ENCODE results near the gene H6PD. TPM values are rescaled to one million over a fixed set of nuclear protein-coding genes. Genes with fewer than 3 reads are reported as not detected.

Gene H6PD
- polyA plus RNA-seq, 4 donors = 2.7 to 50.1 (median 14.3) TPM

- FAIRE-seq = no peak
- Histone ChIP-seq H3K4me3 (ENCODE audit: low read depth in 1 of 3, low read length in 3 of 3) (no peak overlapping the region), H3K4me1 (ENCODE audit: control insufficient read depth in 3 of 3, insufficient read depth in 2 of 3, low read depth in 1 of 3, low read length in 2 of 3) (peaks cover 0 to 17% (median 3%) of the 10 kb centered on the region in 3 donors), H3K9me3 (ENCODE audit: control insufficient read depth in 2 of 2, insufficient read depth in 1 of 2, low read depth in 1 of 2, low read length in 1 of 2) (no peaks in the 10 kb centered on the region), H3K36me3 (ENCODE audit: control insufficient read depth in 3 of 3, insufficient read depth in 2 of 3, low read depth in 1 of 3, low read length in 3 of 3) (peaks cover 0 to 6% (median 0%) of the 10 kb centered on the region in 3 donors), H3K27me3 (ENCODE audit: control insufficient read depth in 3 of 3, insufficient read depth in 3 of 3, low read length in 3 of 3) (no peaks in the 10 kb centered on the region), H3K27ac (ENCODE audit: low read depth in 1 of 3, low read length in 2 of 3) (no peak overlapping the region)
- WGBS, 3 donors = 48 to 66% (median 56%) methylated on average over 13 of the region's 13 CpGs
- DNase-seq = no peak
Measured at GRCh38 chr1:9231648-9232332, 2.8 kb upstream of the H6PD start.

- H3K27ac ChIP-seq (ENCODE audit: low read depth in 1 of 3, low read length in 2 of 3) = peak overlapping the region in 1 of 3 donors; percentile 98
Measured at GRCh38 chr1:9233241-9233941, 1.2 kb upstream of the H6PD start.

GRCh38 chr1:9233942-9234222 is 692 bp upstream of the H6PD start:
- Histone ChIP-seq H3K4me1 (ENCODE audit: control insufficient read depth in 3 of 3, insufficient read depth in 2 of 3, low read depth in 1 of 3, low read length in 2 of 3) (peaks cover 3 to 25% (median 11%) of the 10 kb centered on the region in 3 donors), H3K36me3 (ENCODE audit: control insufficient read depth in 3 of 3, insufficient read depth in 2 of 3, low read depth in 1 of 3, low read length in 3 of 3) (peaks cover 0 to 11% (median 0%) of the 10 kb centered on the region in 3 donors), H3K27me3 (ENCODE audit: control insufficient read depth in 3 of 3, insufficient read depth in 3 of 3, low read length in 3 of 3) (no peaks in the 10 kb centered on the region), H3K9me3 (ENCODE audit: control insufficient read depth in 2 of 2, insufficient read depth in 1 of 2, low read depth in 1 of 2, low read length in 1 of 2) (no peaks in the 10 kb centered on the region), H3K27ac (ENCODE audit: low read depth in 1 of 3, low read length in 2 of 3) (peak overlapping the region; percentile 83 to 98 (median 94)), H3K4me3 (ENCODE audit: low read depth in 1 of 3, low read length in 3 of 3) (peak overlapping the region; percentile 10 to 77 (median 73))
- no peak for DNase-seq
- no peak for FAIRE-seq
- WGBS, 3 donors = 36 to 44% (median 37%) methylated on average over 3 of the region's 3 CpGs

More at GRCh38 chr1:9233241-9233941, 1.2 kb upstream of the H6PD start:
- FAIRE-seq (no peak), DNase-seq (peak in 1 of 2 donors; percentile 39)
- peaks cover 0 to 11% (median 0%) of the 10 kb centered on the region in 3 donors for H3K36me3 ChIP-seq (ENCODE audit: control insufficient read depth in 3 of 3, insufficient read depth in 2 of 3, low read depth in 1 of 3, low read length in 3 of 3)
- H3K4me1 ChIP-seq (ENCODE audit: control insufficient read depth in 3 of 3, insufficient read depth in 2 of 3, low read depth in 1 of 3, low read length in 2 of 3) = peaks cover 3 to 21% (median 11%) of the 10 kb centered on the region in 3 donors
- 71 to 74% (median 71%) methylated on average over 19 to 20 of the region's 20 CpGs for WGBS, 3 donors
- no peaks in the 10 kb centered on the region for H3K9me3 ChIP-seq (ENCODE audit: control insufficient read depth in 2 of 2, insufficient read depth in 1 of 2, low read depth in 1 of 2, low read length in 1 of 2)
- H3K4me3 ChIP-seq (ENCODE audit: low read depth in 1 of 3, low read length in 3 of 3) = no peak overlapping the region
- no peaks in the 10 kb centered on the region for H3K27me3 ChIP-seq (ENCODE audit: control insufficient read depth in 3 of 3, insufficient read depth in 3 of 3, low read length in 3 of 3)

GRCh38 chr1:9235096-9235459 is 504 bp downstream of the H6PD start:
- FAIRE-seq (no peak), DNase-seq (peak in 1 of 2 donors; percentile 28)
- Histone ChIP-seq H3K4me3 (ENCODE audit: low read depth in 1 of 3, low read length in 3 of 3) (peak overlapping the region; percentile 59 to 87 (median 77)), H3K27me3 (ENCODE audit: control insufficient read depth in 3 of 3, insufficient read depth in 3 of 3, low read length in 3 of 3) (no peaks in the 10 kb centered on the region), H3K36me3 (ENCODE audit: control insufficient read depth in 3 of 3, insufficient read depth in 2 of 3, low read depth in 1 of 3, low read length in 3 of 3) (peaks cover 0 to 16% (median 0%) of the 10 kb centered on the region in 3 donors), H3K9me3 (ENCODE audit: control insufficient read depth in 2 of 2, insufficient read depth in 1 of 2, low read depth in 1 of 2, low read length in 1 of 2) (no peaks in the 10 kb centered on the region), H3K4me1 (ENCODE audit: control insufficient read depth in 3 of 3, insufficient read depth in 2 of 3, low read depth in 1 of 3, low read length in 2 of 3) (peaks cover 5 to 35% (median 18%) of the 10 kb centered on the region in 3 donors), H3K27ac (ENCODE audit: low read depth in 1 of 3, low read length in 2 of 3) (peak overlapping the region; percentile 83 to 98 (median 93))
- WGBS, 3 donors = 0 to 1% (median 0%) methylated on average over 19 to 28 of the region's 28 CpGs

- Histone ChIP-seq H3K36me3 (ENCODE audit: control insufficient read depth in 3 of 3, insufficient read depth in 2 of 3, low read depth in 1 of 3, low read length in 3 of 3) (peaks cover 0 to 21% (median 0%) of the 10 kb centered on the region in 3 donors), H3K4me1 (ENCODE audit: control insufficient read depth in 3 of 3, insufficient read depth in 2 of 3, low read depth in 1 of 3, low read length in 2 of 3) (peaks cover 5 to 35% (median 21%) of the 10 kb centered on the region in 3 donors), H3K9me3 (ENCODE audit: control insufficient read depth in 2 of 2, insufficient read depth in 1 of 2, low read depth in 1 of 2, low read length in 1 of 2) (no peaks in the 10 kb centered on the region), H3K4me3 (ENCODE audit: low read depth in 1 of 3, low read length in 3 of 3) (peak overlapping the region in 2 of 3 donors; percentile 59 to 77), H3K27ac (ENCODE audit: low read depth in 1 of 3, low read length in 2 of 3) (peak overlapping the region in 2 of 3 donors; percentile 83 to 98), H3K27me3 (ENCODE audit: control insufficient read depth in 3 of 3, insufficient read depth in 3 of 3, low read length in 3 of 3) (no peaks in the 10 kb centered on the region)
- DNase-seq (no peak), FAIRE-seq (no peak)
- WGBS, 3 donors = 66 to 81% (median 74%) methylated on average over 10 of the region's 10 CpGs
Measured at GRCh38 chr1:9235560-9235959, 986 bp downstream of the H6PD start.

- no peak for FAIRE-seq
- peaks cover 0 to 38% (median 0%) of the 10 kb centered on the region in 3 donors for H3K36me3 ChIP-seq (ENCODE audit: control insufficient read depth in 3 of 3, insufficient read depth in 2 of 3, low read depth in 1 of 3, low read length in 3 of 3)
- H3K4me3 ChIP-seq (ENCODE audit: low read depth in 1 of 3, low read length in 3 of 3) = no peak overlapping the region
- DNase-seq = no peak
- no peaks in the 10 kb centered on the region for H3K9me3 ChIP-seq (ENCODE audit: control insufficient read depth in 2 of 2, insufficient read depth in 1 of 2, low read depth in 1 of 2, low read length in 1 of 2)
- peaks cover 5 to 47% (median 25%) of the 10 kb centered on the region in 3 donors for H3K4me1 ChIP-seq (ENCODE audit: control insufficient read depth in 3 of 3, insufficient read depth in 2 of 3, low read depth in 1 of 3, low read length in 2 of 3)
- peak overlapping the region in 2 of 3 donors; percentile 19 to 75 for H3K27ac ChIP-seq (ENCODE audit: low read depth in 1 of 3, low read length in 2 of 3)
- H3K27me3 ChIP-seq (ENCODE audit: control insufficient read depth in 3 of 3, insufficient read depth in 3 of 3, low read length in 3 of 3) = no peaks in the 10 kb centered on the region
- WGBS, 3 donors = 63 to 77% (median 69%) methylated on average over 6 of the region's 6 CpGs
Measured at GRCh38 chr1:9238134-9238533, 3.6 kb downstream of the H6PD start.

GRCh38 chr1:9238550-9238949 is 4.0 kb downstream of the H6PD start:
- no peaks in the 10 kb centered on the region for H3K27me3 ChIP-seq (ENCODE audit: control insufficient read depth in 3 of 3, insufficient read depth in 3 of 3, low read length in 3 of 3)
- 12 to 32% (median 30%) methylated on average over 4 of the region's 4 CpGs for WGBS, 3 donors
- DNase-seq (peak; percentile 35 to 39), FAIRE-seq (no peak)
- H3K9me3 ChIP-seq (ENCODE audit: control insufficient read depth in 2 of 2, insufficient read depth in 1 of 2, low read depth in 1 of 2, low read length in 1 of 2) = no peaks in the 10 kb centered on the region
- H3K36me3 ChIP-seq (ENCODE audit: control insufficient read depth in 3 of 3, insufficient read depth in 2 of 3, low read depth in 1 of 3, low read length in 3 of 3) = peaks cover 0 to 41% (median 0%) of the 10 kb centered on the region in 3 donors
- no peak overlapping the region for H3K4me3 ChIP-seq (ENCODE audit: low read depth in 1 of 3, low read length in 3 of 3)
- peak overlapping the region; percentile 17 to 75 (median 19) for H3K27ac ChIP-seq (ENCODE audit: low read depth in 1 of 3, low read length in 2 of 3)
- peaks cover 5 to 47% (median 28%) of the 10 kb centered on the region in 3 donors for H3K4me1 ChIP-seq (ENCODE audit: control insufficient read depth in 3 of 3, insufficient read depth in 2 of 3, low read depth in 1 of 3, low read length in 2 of 3)

- H3K4me1 ChIP-seq (ENCODE audit: control insufficient read depth in 3 of 3, insufficient read depth in 2 of 3, low read depth in 1 of 3, low read length in 2 of 3) = peaks cover 5 to 44% (median 30%) of the 10 kb centered on the region in 3 donors
- FAIRE-seq (no peak), DNase-seq (peak; percentile 61 to 78)
- H3K27ac ChIP-seq (ENCODE audit: low read depth in 1 of 3, low read length in 2 of 3) = peak overlapping the region; percentile 12 to 80 (median 29)
- no peaks in the 10 kb centered on the region for H3K9me3 ChIP-seq (ENCODE audit: control insufficient read depth in 2 of 2, insufficient read depth in 1 of 2, low read depth in 1 of 2, low read length in 1 of 2)
- H3K4me3 ChIP-seq (ENCODE audit: low read depth in 1 of 3, low read length in 3 of 3) = no peak overlapping the region
- H3K27me3 ChIP-seq (ENCODE audit: control insufficient read depth in 3 of 3, insufficient read depth in 3 of 3, low read length in 3 of 3) = no peaks in the 10 kb centered on the region
- WGBS, 3 donors = 30 to 48% (median 31%) methylated on average over 16 of the region's 16 CpGs
- H3K36me3 ChIP-seq (ENCODE audit: control insufficient read depth in 3 of 3, insufficient read depth in 2 of 3, low read depth in 1 of 3, low read length in 3 of 3) = peaks cover 0 to 50% (median 0%) of the 10 kb centered on the region in 3 donors
Measured at GRCh38 chr1:9239622-9240401, 5.2 kb downstream of the H6PD start.

Data from small intestine (tissue), 7 donors.